Activated naive CD4-positive, alpha-beta T cell treated with anti-CD3 and anti-CD28 coated beads for 36 hours (primary cell): Measurements from ENCODE around the gene ERICH6B. TPM values are rescaled to one million over a fixed set of nuclear protein-coding genes. Genes with fewer than 3 reads are reported as not detected.
A peak's percentile ranks its signal among the peaks of the same experiment; 100 is the strongest.

Experiments used
- CTCF ChIA-PET: fragments of 350-600 bp; sonication (Branson Sonifier 250); formaldehyde crosslinking; loops from one replicate; lab custom pipeline; 2021; ENCODE audit warnings: antibody characterized with exemption; lab: Charles Lee
- DNase-seq: peaks from one replicate; pipeline ENCODE4 v3.0.0-alpha.2; 2020
- H3K27ac Mint-ChIP-seq: one replicate; pipeline ENCODE4 v1.8.0; 2021; ENCODE audit warnings: mild to moderate bottlenecking, mixed read lengths
- H3K27me3 Mint-ChIP-seq: one replicate; pipeline ENCODE4 v1.8.0; 2021; ENCODE audit warnings: low read depth, mixed read lengths
- H3K36me3 Mint-ChIP-seq: one replicate; pipeline ENCODE4 v1.8.0; 2021; ENCODE audit warnings: low read depth, mixed read lengths
- H3K4me1 Mint-ChIP-seq: one replicate; pipeline ENCODE4 v1.8.0; 2021; ENCODE audit warnings: low read depth, mixed read lengths
- H3K4me3 Mint-ChIP-seq: one replicate; pipeline ENCODE4 v1.8.0; 2021; ENCODE audit warnings: mild to moderate bottlenecking, moderate library complexity, mixed read lengths
- H3K9me3 Mint-ChIP-seq: one replicate; pipeline ENCODE4 v1.8.0; 2021; ENCODE audit warnings: mixed read lengths
- intact Hi-C: fragments of 100-400 bp; cut with micrococcal nuclease; formaldehyde crosslinking; loops from one replicate; pipeline ENCODE4 v1.15.1; 2023
- total RNA-seq, 2 experiments: library from RNA; stranded (reverse); gene quantifications; one replicate each; pipeline ENCODE4 v1.2.3, GENCODE V29; 2021

The ERICH6B gene
- total RNA-seq, 2 experiments from 2014 or later = not detected

- Mint-ChIP-seq H3K4me1 (no peaks in the 10 kb centered on the region), H3K27ac (no peak overlapping the region), H3K4me3 (no peak overlapping the region), H3K36me3 (no peaks in the 10 kb centered on the region), H3K9me3 (no peaks in the 10 kb centered on the region), H3K27me3 (peaks cover 10% of the 10 kb centered on the region)
- DNase-seq = no peak
- intact Hi-C loops = loop anchor here (10.0 kb wide), 1 partner anchor 827 kb away; no protein-coding TSS in a partner anchor
- CTCF ChIA-PET = interaction anchor here (0.9 kb wide), 1 partner anchor 95 kb away, joined by 4 read pairs; no protein-coding TSS in a partner anchor
These were observed 12.1 kb upstream of the ERICH6B start for GRCh38 chr13:45627656-45628055.

- H3K27me3 Mint-ChIP-seq = peaks cover 13% of the 10 kb centered on the region
- H3K4me1 Mint-ChIP-seq = no peaks in the 10 kb centered on the region
- no peak overlapping the region for H3K27ac Mint-ChIP-seq
- intact Hi-C loops = loop anchor here (10.0 kb wide), 1 partner anchor 828 kb away; no protein-coding TSS in a partner anchor
- no peaks in the 10 kb centered on the region for H3K36me3 Mint-ChIP-seq
- DNase-seq = no peak
- H3K9me3 Mint-ChIP-seq = no peaks in the 10 kb centered on the region
- CTCF ChIA-PET = no interaction called here
- H3K4me3 Mint-ChIP-seq = no peak overlapping the region
These were observed 11.3 kb upstream of the ERICH6B start for GRCh38 chr13:45626731-45627374.

- Mint-ChIP-seq H3K27ac (no peak overlapping the region), H3K9me3 (no peaks in the 10 kb centered on the region), H3K27me3 (peaks cover 32% of the 10 kb centered on the region), H3K36me3 (no peaks in the 10 kb centered on the region), H3K4me1 (no peaks in the 10 kb centered on the region), H3K4me3 (no peak overlapping the region)
- CTCF ChIA-PET = interaction anchor here (0.6 to 2.8 kb wide), 32 partner anchors 10 to 766 kb away, joined by 3 to 15 read pairs (median 3); no protein-coding TSS in a partner anchor
- DNase-seq = no peak
- intact Hi-C loops = loop anchor here (1.0 to 10.0 kb wide), 6 partner anchors 95 to 831 kb away; no protein-coding TSS in a partner anchor
These were observed 8.1 kb upstream of the ERICH6B start for GRCh38 chr13:45623516-45624090.

- Mint-ChIP-seq H3K36me3 (no peaks in the 10 kb centered on the region), H3K4me1 (no peaks in the 10 kb centered on the region), H3K27me3 (peaks cover 42% of the 10 kb centered on the region), H3K9me3 (no peaks in the 10 kb centered on the region), H3K27ac (no peak overlapping the region), H3K4me3 (no peak overlapping the region)
- CTCF ChIA-PET = interaction anchor here (1.6 to 2.8 kb wide), 2 partner anchors 96 to 97 kb away, joined by 8 to 14 read pairs; no protein-coding TSS in a partner anchor
- no peak for DNase-seq
- intact Hi-C loops = loop anchor here (10.0 kb wide), 1 partner anchor 833 kb away; no protein-coding TSS in a partner anchor
These were observed 6.4 kb upstream of the ERICH6B start for GRCh38 chr13:45621950-45622349.

- Mint-ChIP-seq H3K27me3 (peaks cover 2% of the 10 kb centered on the region), H3K4me3 (no peak overlapping the region), H3K4me1 (no peaks in the 10 kb centered on the region), H3K9me3 (no peaks in the 10 kb centered on the region), H3K36me3 (no peaks in the 10 kb centered on the region), H3K27ac (no peak overlapping the region)
- DNase-seq = no peak
- intact Hi-C loops = no loop called here
- CTCF ChIA-PET = no interaction called here
These were observed 7.6 kb downstream of the ERICH6B start for GRCh38 chr13:45607931-45608330.

- no peak overlapping the region for H3K27ac Mint-ChIP-seq
These were observed 10.6 kb downstream of the ERICH6B start for GRCh38 chr13:45604892-45605291.

DNA sequence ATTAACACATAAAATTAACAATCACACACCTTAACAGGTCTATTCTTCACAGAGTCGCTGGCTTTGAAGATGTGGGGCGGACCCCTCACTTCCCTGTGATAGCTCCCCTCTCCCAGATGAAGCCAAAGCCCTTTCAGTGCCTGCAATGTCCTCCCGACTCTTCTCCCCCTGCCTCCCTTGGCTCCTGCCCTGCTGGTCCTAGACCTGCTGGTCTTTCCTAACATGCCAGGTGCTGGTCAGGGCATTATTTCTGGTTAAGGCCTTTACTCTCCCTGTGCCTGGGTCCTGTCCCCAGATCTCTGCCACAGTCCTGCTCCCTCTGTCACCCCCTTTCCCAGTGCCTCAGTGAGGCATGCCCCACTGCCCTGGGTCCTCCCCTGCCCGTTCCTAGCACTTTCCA is 12.2 kb downstream of the ERICH6B start:
- CTCF ChIA-PET = no interaction called here
- no peaks in the 10 kb centered on the region for H3K36me3 Mint-ChIP-seq
- no peak overlapping the region for H3K4me3 Mint-ChIP-seq
- H3K4me1 Mint-ChIP-seq = no peaks in the 10 kb centered on the region
- peaks cover 7% of the 10 kb centered on the region for H3K27me3 Mint-ChIP-seq
- no peak for DNase-seq
- intact Hi-C loops = no loop called here
- H3K9me3 Mint-ChIP-seq = no peaks in the 10 kb centered on the region
- H3K27ac Mint-ChIP-seq = no peak overlapping the region

More at GRCh38 chr13:45604892-45605291, 10.6 kb downstream of the ERICH6B start:
- no peaks in the 10 kb centered on the region for H3K36me3 Mint-ChIP-seq
- no peaks in the 10 kb centered on the region for H3K4me1 Mint-ChIP-seq
- intact Hi-C loops = no loop called here
- H3K9me3 Mint-ChIP-seq = no peaks in the 10 kb centered on the region
- no peak for DNase-seq
- H3K27me3 Mint-ChIP-seq = peaks cover 7% of the 10 kb centered on the region
- CTCF ChIA-PET = no interaction called here
- H3K4me3 Mint-ChIP-seq = no peak overlapping the region

GRCh38 chr13:45602183-45603170 is 13.1 kb downstream of the ERICH6B start:
- Mint-ChIP-seq H3K36me3 (no peaks in the 10 kb centered on the region), H3K4me1 (no peaks in the 10 kb centered on the region), H3K9me3 (no peaks in the 10 kb centered on the region), H3K27me3 (peaks cover 7% of the 10 kb centered on the region), H3K27ac (no peak overlapping the region), H3K4me3 (no peak overlapping the region)
- CTCF ChIA-PET = interaction anchor here (1.1 kb wide), 1 partner anchor 21 kb away, joined by 3 read pairs; no protein-coding TSS in a partner anchor
- DNase-seq = peak; percentile 7
- intact Hi-C loops = no loop called here

DNA sequence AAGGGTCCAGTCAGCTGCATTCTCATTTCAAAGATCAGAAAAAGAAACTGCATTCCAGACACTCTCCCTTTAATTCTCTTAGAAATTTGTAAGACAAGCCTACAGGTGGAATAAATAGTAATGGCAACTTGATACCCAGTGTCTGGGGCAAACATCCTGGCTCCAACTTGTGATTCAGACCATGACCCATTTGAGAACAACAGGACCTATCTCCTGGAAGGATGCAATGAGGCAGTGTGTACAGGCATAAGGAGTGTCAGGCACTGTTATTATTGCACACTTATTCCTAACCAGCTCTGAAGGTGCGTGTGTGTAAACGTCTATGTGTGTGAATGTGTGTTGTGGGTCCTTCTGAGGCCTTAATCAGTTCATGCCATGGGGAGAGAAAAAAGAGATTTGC is 13.9 kb downstream of the ERICH6B start:
- Mint-ChIP-seq H3K4me3 (no peak overlapping the region), H3K4me1 (no peaks in the 10 kb centered on the region), H3K36me3 (no peaks in the 10 kb centered on the region), H3K9me3 (no peaks in the 10 kb centered on the region), H3K27me3 (peaks cover 9% of the 10 kb centered on the region), H3K27ac (no peak overlapping the region)
- intact Hi-C loops = no loop called here
- CTCF ChIA-PET = interaction anchor here (1.1 kb wide), 1 partner anchor 22 kb away, joined by 3 read pairs; no protein-coding TSS in a partner anchor
- no peak for DNase-seq

- intact Hi-C loops = no loop called here
- Mint-ChIP-seq H3K27ac (no peak overlapping the region), H3K4me3 (no peak overlapping the region), H3K27me3 (peaks cover 12% of the 10 kb centered on the region), H3K9me3 (no peaks in the 10 kb centered on the region), H3K4me1 (no peaks in the 10 kb centered on the region), H3K36me3 (no peaks in the 10 kb centered on the region)
- CTCF ChIA-PET = no interaction called here
- no peak for DNase-seq
These were observed 16.9 kb downstream of the ERICH6B start for GRCh38 chr13:45598597-45598996.

GRCh38 chr13:45596800-45597475 is 18.6 kb downstream of the ERICH6B start:
- no peaks in the 10 kb centered on the region for H3K4me1 Mint-ChIP-seq
- H3K27me3 Mint-ChIP-seq = peaks cover 10% of the 10 kb centered on the region
- CTCF ChIA-PET = no interaction called here
- H3K4me3 Mint-ChIP-seq = no peak overlapping the region
- H3K27ac Mint-ChIP-seq = no peak overlapping the region
- intact Hi-C loops = no loop called here
- no peak for DNase-seq
- no peaks in the 10 kb centered on the region for H3K9me3 Mint-ChIP-seq
- no peaks in the 10 kb centered on the region for H3K36me3 Mint-ChIP-seq
